ENCODE measurements around the gene HMGCLL1.

DNA sequence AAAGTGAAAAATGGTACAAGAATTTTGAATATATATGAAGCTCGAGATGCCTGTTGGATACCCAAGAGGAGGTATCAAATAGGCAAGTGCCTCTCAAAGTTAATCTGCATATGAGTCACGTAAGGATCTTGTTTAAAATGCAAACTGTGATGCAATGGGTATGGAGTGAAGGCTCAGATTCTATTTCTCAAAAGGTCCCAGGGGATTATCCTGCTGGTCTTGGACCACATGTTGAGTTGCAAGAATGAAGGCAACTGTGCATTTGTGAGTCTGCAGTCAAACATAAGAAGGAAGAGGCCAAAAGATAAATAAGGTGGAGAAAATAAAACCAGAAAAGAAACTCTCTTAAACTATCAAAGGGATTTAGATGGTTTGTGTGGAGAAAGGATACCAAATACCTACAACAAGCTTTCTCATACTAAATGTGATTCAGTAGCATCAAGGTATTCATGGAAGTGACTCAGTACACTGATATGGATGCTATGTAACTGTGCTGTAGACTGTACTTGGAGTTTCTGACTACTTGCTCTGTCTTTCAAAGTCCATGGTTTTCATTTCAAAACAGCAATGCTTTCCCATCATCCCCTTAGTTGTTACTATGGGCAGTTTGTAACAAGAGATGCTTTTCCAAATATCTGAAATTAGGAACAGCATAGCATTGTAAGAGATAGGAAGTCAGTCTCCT is 145.4 kb downstream of the HMGCLL1 start:
- TF ChIP-seq POLR2AphosphoS5 (IDR thresholded peaks at IDR 0.05) (no peak), CTCF (IDR thresholded peaks at IDR 0.05) (no peak)

All from stomach (tissue), 4 donors.